ENCODE results near the gene FRMD5.
"Not testable (repeated sequence)": the region's sequence is repeated elsewhere in the genome, so short reads cannot be mapped to it uniquely, and the experiment has no call there.

The FRMD5 gene

GRCh38 chr15:44029003-44029402 is 166.1 kb downstream of the FRMD5 start:
- no peak for DNase-seq

- DNase-seq, result no peak
These were observed 166.7 kb downstream of the FRMD5 start for GRCh38 chr15:44028349-44028748.

GRCh38 chr15:44024155-44024554 is 170.9 kb downstream of the FRMD5 start:
- no peak for DNase-seq

GRCh38 chr15:44023176-44023575 is 171.9 kb downstream of the FRMD5 start:
- no peak for DNase-seq

- DNase-seq, result no peak
These were observed 176.9 kb downstream of the FRMD5 start for GRCh38 chr15:44018151-44018550.

- DNase-seq, result no peak
These were observed 179.3 kb downstream of the FRMD5 start for GRCh38 chr15:44015545-44016305.

- no peak for DNase-seq
These were observed 183.7 kb downstream of the FRMD5 start for GRCh38 chr15:44011238-44011854.

- DNase-seq, result no peak
These were observed 185.0 kb downstream of the FRMD5 start for GRCh38 chr15:44010089-44010488.

GRCh38 chr15:44009038-44009437 is 186.0 kb downstream of the FRMD5 start:
- DNase-seq, result no peak

GRCh38 chr15:44000248-44000647 is 194.8 kb downstream of the FRMD5 start:
- not testable (repeated sequence) for DNase-seq

- DNase-seq, result no peak
These were observed 196.5 kb downstream of the FRMD5 start for GRCh38 chr15:43998607-43999006.

- no peak for DNase-seq
These were observed 203.9 kb downstream of the FRMD5 start for GRCh38 chr15:43991206-43991605.

- DNase-seq, result no peak
These were observed 205.1 kb downstream of the FRMD5 start for GRCh38 chr15:43989938-43990337.

- DNase-seq, result no peak
These were observed 206.2 kb downstream of the FRMD5 start for GRCh38 chr15:43988900-43989299.

- no peak for DNase-seq
These were observed 207.1 kb downstream of the FRMD5 start for GRCh38 chr15:43987924-43988323.

- no peak for DNase-seq
These were observed 208.9 kb downstream of the FRMD5 start for GRCh38 chr15:43985976-43986680.

- DNase-seq, result no peak
These were observed 213.5 kb downstream of the FRMD5 start for GRCh38 chr15:43981576-43981975.

- DNase-seq, result no peak
These were observed 217.8 kb downstream of the FRMD5 start for GRCh38 chr15:43977072-43977884.

GRCh38 chr15:43975770-43976169 is 219.3 kb downstream of the FRMD5 start:
- no peak for DNase-seq

GRCh38 chr15:43975326-43975725 is 219.7 kb downstream of the FRMD5 start:
- no peak for DNase-seq

GRCh38 chr15:43974852-43975251 is 220.2 kb downstream of the FRMD5 start:
- DNase-seq, result no peak

- DNase-seq, result no peak
These were observed 225.2 kb downstream of the FRMD5 start for GRCh38 chr15:43969802-43970375.

- no peak for DNase-seq
These were observed 226.5 kb downstream of the FRMD5 start for GRCh38 chr15:43968551-43968950.
